Panc1 (cell line): Measurements from ENCODE around the gene NDST1. TPM values are rescaled to one million over a fixed set of nuclear protein-coding genes. Genes with fewer than 3 reads are reported as not detected.

ENCODE experiments used
- ATAC-seq: fragments of 200-7000 bp; cut with Tn5 transposase; 2 replicates; pipeline ENCODE4 v1.9.1; 2020; ENCODE audit warnings: mild to moderate bottlenecking, moderate library complexity
- BruUV-seq: library from RNA; stranded (reverse); fragments of 400-500 nt; replicated peaks from 2 replicates; lab custom pipeline; 2021; lab: Mats Ljungman, UMichigan
- CTCF ChIA-PET: fragments of 300-600 bp; sonication (Branson Sonifier 250); formaldehyde crosslinking; loops from one replicate; lab custom pipeline; 2022; ENCODE audit warnings: antibody characterized with exemption; lab: Charles Lee
- POLR2A ChIA-PET: fragments of 300-600 bp; sonication (Branson Sonifier 250); formaldehyde crosslinking; loops from one replicate; lab custom pipeline; 2022; ENCODE audit warnings: antibody characterized with exemption; lab: Charles Lee
- DNase-seq: peaks from one replicate; pipeline ENCODE4 v3.0.0-alpha.2; 2010; ENCODE audit warnings: low read depth, low spot score
- H3K27ac ChIP-seq: 2 replicates; pipeline ENCODE4 v1.5.1; 2011; ENCODE audit warnings: mild to moderate bottlenecking, low read length, inconsistent platforms
- H3K27me3 ChIP-seq: fragments of 200-500 bp; sonication (Bioruptor generic); 2 replicates; pipeline ENCODE4 v1.6.0; 2014; ENCODE audit warnings: low read length, inconsistent platforms; ENCODE audit not compliant: control insufficient read depth, insufficient read depth
- H3K36me3 ChIP-seq: fragments of 200-500 bp; sonication (Bioruptor generic); 2 replicates; pipeline ENCODE4 v1.5.1; 2014; ENCODE audit warnings: inconsistent platforms, mild to moderate bottlenecking, low read length, moderate library complexity; ENCODE audit not compliant: control insufficient read depth, insufficient read depth
- H3K4me1 ChIP-seq: 2 replicates; pipeline ENCODE4 v1.5.1; 2011; ENCODE audit warnings: inconsistent platforms, mild to moderate bottlenecking, low read length, moderate library complexity; ENCODE audit not compliant: control insufficient read depth, insufficient read depth
- H3K4me3 ChIP-seq, 2 experiments: 2 replicates each; pipeline ENCODE4 v1.5.1; 2011 to 2012; ENCODE audit warnings: low read depth in 2 of 2, low read length in 2 of 2, mild to moderate bottlenecking in 2 of 2, inconsistent platforms in 1 of 2, moderate library complexity in 1 of 2
- H3K9me3 ChIP-seq: fragments of 200-500 bp; sonication (Bioruptor generic); 2 replicates; pipeline ENCODE4 v1.5.1; 2014; ENCODE audit warnings: low read depth, mild to moderate bottlenecking, inconsistent platforms, low read length, moderate library complexity; ENCODE audit not compliant: control insufficient read depth, insufficient read depth
- POLR2AphosphoS5 ChIP-seq: IDR thresholded peaks from 2 replicates; pipeline ENCODE4 v1.6.1; 2012; ENCODE audit warnings: mild to moderate bottlenecking, low read depth, low read length, moderate library complexity
- SIN3A ChIP-seq: IDR thresholded peaks from 2 replicates; pipeline ENCODE4 v1.6.1; 2012; ENCODE audit warnings: low read depth, mild to moderate bottlenecking, low read length, moderate library complexity, borderline replicate concordance; ENCODE audit not compliant: insufficient read depth
- TCF7L2 ChIP-seq: IDR thresholded peaks from 2 replicates; pipeline ENCODE4 v1.6.1; 2011; ENCODE audit warnings: mild to moderate bottlenecking, low read depth, low read length, inconsistent platforms
- in situ Hi-C: cut with HindIII; loops from 2 replicates; pipeline ENCODE4 v1.10.0; 2016; ENCODE audit warnings: low sequenced_read_pairs, low pct_unique_long_range_greater_than_20kb
- intact Hi-C: fragments of 100-400 bp; cut with micrococcal nuclease; formaldehyde crosslinking; loops from one replicate; pipeline ENCODE4 v1.10.0; 2022; ENCODE audit not compliant: unreplicated experiment
- total RNA-seq: library from RNA; stranded (reverse); gene quantifications from one replicate; pipeline ENCODE4 v1.2.1, GENCODE V29; 2021; ENCODE audit not compliant: unreplicated experiment
- TF ChIP-seq, protein P1 (sequence below), 2 experiments: IDR thresholded peaks; 2 replicates each; pipeline ENCODE4 v1.6.1; 2011 to 2012; ENCODE audit warnings: low read depth in 2 of 2, control low read depth in 1 of 2, low read length in 1 of 2, mild to moderate bottlenecking in 1 of 2, moderate library complexity in 1 of 2; ENCODE audit not compliant: insufficient read depth in 1 of 2
- TF ChIP-seq, protein P2 (sequence below): fragments of 450-650 bp; IDR thresholded peaks from 2 replicates; pipeline ENCODE4 v1.5.1; 2017; ENCODE audit warnings: mild to moderate bottlenecking

NDST1 gene
- total RNA-seq, 1 experiment from 2014 or later = 142 TPM

DNA sequence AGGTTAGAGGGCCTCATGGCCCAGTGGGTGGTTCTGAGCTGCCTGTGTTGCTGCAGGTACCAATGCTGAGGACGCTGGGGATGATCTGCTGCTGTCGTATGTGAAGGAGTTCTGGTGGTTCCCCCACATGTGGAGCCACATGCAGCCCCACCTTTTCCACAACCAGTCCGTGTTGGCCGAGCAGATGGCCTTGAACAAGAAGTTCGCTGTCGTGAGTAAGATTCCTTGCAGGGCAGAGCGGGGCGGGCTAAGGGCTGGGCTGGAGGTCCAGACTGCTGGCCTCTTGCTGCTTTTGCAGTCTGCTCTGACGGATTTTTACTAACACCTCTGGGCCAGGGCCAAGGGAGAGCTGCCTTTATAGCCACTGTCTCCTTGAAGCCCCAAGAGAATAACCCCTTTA, 26.9 kb downstream of the NDST1 start:
- in situ Hi-C loops = no loop called here
- CTCF ChIA-PET = interaction anchor here (0.7 kb wide), 1 partner anchor 12 kb away, joined by 3 read pairs; no protein-coding TSS in a partner anchor
- Histone ChIP-seq H3K4me1 (peaks cover under 1% of the 10 kb centered on the region; the same call in 1 of the 2 replicates), H3K4me3 (no peak overlapping the region), H3K9me3 (no peaks in the 10 kb centered on the region), H3K36me3 (peaks cover 13% of the 10 kb centered on the region), H3K27ac (no peak overlapping the region), H3K27me3 (no peaks in the 10 kb centered on the region)
- BruUV-seq = no TSS peak
- POLR2A ChIA-PET = no interaction called here
- ATAC-seq (no peak), DNase-seq (no peak)
- no peak for TF ChIP-seq SIN3A
- TF ChIP-seq, protein P1, sequence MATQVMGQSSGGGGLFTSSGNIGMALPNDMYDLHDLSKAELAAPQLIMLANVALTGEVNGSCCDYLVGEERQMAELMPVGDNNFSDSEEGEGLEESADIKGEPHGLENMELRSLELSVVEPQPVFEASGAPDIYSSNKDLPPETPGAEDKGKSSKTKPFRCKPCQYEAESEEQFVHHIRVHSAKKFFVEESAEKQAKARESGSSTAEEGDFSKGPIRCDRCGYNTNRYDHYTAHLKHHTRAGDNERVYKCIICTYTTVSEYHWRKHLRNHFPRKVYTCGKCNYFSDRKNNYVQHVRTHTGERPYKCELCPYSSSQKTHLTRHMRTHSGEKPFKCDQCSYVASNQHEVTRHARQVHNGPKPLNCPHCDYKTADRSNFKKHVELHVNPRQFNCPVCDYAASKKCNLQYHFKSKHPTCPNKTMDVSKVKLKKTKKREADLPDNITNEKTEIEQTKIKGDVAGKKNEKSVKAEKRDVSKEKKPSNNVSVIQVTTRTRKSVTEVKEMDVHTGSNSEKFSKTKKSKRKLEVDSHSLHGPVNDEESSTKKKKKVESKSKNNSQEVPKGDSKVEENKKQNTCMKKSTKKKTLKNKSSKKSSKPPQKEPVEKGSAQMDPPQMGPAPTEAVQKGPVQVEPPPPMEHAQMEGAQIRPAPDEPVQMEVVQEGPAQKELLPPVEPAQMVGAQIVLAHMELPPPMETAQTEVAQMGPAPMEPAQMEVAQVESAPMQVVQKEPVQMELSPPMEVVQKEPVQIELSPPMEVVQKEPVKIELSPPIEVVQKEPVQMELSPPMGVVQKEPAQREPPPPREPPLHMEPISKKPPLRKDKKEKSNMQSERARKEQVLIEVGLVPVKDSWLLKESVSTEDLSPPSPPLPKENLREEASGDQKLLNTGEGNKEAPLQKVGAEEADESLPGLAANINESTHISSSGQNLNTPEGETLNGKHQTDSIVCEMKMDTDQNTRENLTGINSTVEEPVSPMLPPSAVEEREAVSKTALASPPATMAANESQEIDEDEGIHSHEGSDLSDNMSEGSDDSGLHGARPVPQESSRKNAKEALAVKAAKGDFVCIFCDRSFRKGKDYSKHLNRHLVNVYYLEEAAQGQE (IDR thresholded peaks at IDR 0.05; ENCODE audit: insufficient read depth in 1 of 2, low read depth in 2 of 2, low read length in 1 of 2) = no peak
- TF ChIP-seq TCF7L2 = no peak
- TF ChIP-seq POLR2AphosphoS5 = no peak
- TF ChIP-seq, protein P2, sequence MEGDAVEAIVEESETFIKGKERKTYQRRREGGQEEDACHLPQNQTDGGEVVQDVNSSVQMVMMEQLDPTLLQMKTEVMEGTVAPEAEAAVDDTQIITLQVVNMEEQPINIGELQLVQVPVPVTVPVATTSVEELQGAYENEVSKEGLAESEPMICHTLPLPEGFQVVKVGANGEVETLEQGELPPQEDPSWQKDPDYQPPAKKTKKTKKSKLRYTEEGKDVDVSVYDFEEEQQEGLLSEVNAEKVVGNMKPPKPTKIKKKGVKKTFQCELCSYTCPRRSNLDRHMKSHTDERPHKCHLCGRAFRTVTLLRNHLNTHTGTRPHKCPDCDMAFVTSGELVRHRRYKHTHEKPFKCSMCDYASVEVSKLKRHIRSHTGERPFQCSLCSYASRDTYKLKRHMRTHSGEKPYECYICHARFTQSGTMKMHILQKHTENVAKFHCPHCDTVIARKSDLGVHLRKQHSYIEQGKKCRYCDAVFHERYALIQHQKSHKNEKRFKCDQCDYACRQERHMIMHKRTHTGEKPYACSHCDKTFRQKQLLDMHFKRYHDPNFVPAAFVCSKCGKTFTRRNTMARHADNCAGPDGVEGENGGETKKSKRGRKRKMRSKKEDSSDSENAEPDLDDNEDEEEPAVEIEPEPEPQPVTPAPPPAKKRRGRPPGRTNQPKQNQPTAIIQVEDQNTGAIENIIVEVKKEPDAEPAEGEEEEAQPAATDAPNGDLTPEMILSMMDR = no peak
- intact Hi-C loops = no loop called here

DNA sequence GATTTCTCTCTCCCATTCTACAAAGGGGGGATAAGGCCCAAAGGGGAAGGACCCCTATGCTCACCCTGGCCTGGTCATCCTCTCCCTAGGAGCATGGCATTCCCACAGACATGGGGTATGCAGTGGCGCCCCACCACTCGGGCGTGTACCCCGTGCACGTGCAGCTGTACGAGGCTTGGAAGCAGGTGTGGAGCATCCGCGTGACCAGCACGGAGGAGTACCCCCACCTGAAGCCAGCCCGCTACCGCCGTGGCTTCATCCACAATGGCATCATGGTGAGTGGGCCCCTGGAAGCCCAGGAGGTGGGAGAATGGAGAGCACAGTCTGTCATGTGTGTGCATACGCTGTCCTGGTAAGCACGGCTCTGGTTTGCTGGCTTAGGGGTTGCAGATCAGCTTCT, 27.7 kb downstream of the NDST1 start:
- H3K27ac ChIP-seq = no peak overlapping the region
- in situ Hi-C loops = no loop called here
- TF ChIP-seq SIN3A = no peak
- TF ChIP-seq, protein P2 = no peak
- TF ChIP-seq POLR2AphosphoS5 = no peak
- no peak for TF ChIP-seq TCF7L2
- TF ChIP-seq, protein P1 (IDR thresholded peaks at IDR 0.05; ENCODE audit: insufficient read depth in 1 of 2, low read depth in 2 of 2, low read length in 1 of 2) = no peak
- ChIA-PET POLR2A (no interaction called here), CTCF (interaction anchor here (0.7 kb wide), 1 partner anchor 12 kb away, joined by 3 read pairs; no protein-coding TSS in a partner anchor)
- no peak overlapping the region for H3K4me3 ChIP-seq
- DNase-seq (no peak), ATAC-seq (no peak)
- intact Hi-C loops = no loop called here
- H3K9me3 ChIP-seq = no peaks in the 10 kb centered on the region
- no TSS peak for BruUV-seq
- H3K36me3 ChIP-seq = peaks cover 14% of the 10 kb centered on the region
- no peaks in the 10 kb centered on the region for H3K27me3 ChIP-seq
- no peaks in the 10 kb centered on the region for H3K4me1 ChIP-seq
